Stimulated activated CD4-positive, alpha-beta T cell treated with anti-CD3 and anti-CD28 coated beads, Interleukin-2, amount 100 ng/mL, for 24 hours (primary cell): ENCODE measurements around the gene MEIOB.

ENCODE experiments used
- DNase-seq, 2 donors: peaks; one replicate each; pipeline ENCODE4 v3.0.0-alpha.2; 2020

The MEIOB gene

DNA sequence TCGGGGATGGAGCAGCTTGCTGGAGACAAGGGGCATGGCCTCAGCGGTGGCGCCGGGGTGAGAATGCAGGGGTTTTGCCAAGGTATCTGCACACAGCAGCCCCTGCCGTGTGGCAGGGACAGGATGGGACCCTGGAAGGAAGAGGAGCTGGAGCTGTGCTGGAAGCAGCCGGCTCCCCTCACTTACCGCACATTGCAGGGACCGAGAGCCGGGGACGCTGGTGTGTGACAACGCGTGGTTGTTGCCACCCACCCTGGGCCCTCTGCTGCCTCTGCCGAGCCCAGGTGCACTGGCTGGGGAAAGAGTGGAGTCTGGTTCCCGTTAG, 86.2 kb downstream of the MEIOB start:
- DNase-seq: no peak

DNA sequence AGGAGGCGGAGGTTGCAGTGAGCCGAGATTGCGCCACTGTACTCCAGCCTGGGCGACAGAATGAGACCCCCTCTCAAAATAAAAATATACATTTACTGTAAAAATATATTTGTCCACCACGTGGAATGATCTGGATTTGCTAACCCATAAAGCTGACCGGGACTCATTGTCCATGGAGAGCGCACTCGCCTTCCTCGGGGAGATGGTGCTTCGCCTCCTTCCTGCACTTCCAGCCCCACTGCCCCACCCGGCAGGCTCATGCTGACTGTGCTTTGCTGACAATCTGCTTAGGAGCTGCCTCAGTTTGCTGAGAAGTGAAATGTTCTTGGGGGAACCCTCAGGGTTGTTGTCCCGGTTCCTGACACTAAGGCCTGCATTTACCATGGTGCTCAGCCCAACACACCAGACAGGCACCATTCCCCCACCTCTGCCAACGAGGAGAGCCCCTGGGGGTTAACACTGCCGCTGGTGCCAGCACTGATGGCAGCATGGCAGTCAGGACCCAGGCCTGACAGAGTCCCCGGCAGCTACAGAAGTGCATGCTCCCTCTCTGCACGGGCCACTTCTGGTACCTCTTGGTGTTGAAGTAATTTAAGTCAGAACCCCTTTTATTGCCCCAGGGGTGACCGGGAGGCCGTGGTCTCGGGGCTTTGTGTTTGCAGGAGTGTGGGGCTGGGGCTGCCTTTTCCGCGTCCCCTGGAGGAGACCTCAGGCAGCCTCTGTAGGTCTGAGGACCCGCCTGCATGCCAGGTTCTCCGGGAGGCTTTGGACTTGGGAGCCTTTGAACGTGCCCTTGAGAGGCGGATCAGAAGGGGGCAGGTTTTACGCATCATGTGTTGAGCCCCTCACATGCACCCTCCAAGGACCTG, 86.8 kb downstream of the MEIOB start:
- DNase-seq: no peak
